Testis (tissue), 2 donors: ENCODE results near the gene BBX.

Experiments used
- POLR2A ChIP-seq: fragments of 450-650 bp; IDR thresholded peaks from one replicate; pipeline ENCODE4 v1.6.1; 2017; ENCODE audit warnings: antibody characterized with exemption, mild to moderate bottlenecking, moderate library complexity
- TF ChIP-seq, protein P1 (sequence below), 3 experiments: fragments of 450-650 bp in 2 of 3; fragments of 200-600 bp in 1 of 3; sonication (generic) in 1 of 3; IDR thresholded peaks; one replicate each; pipeline ENCODE4 v1.5.1; 2016 to 2019; ENCODE audit warnings: antibody characterized with exemption in 3 of 3, mild to moderate bottlenecking in 2 of 3, moderate library complexity in 1 of 3

DNA sequence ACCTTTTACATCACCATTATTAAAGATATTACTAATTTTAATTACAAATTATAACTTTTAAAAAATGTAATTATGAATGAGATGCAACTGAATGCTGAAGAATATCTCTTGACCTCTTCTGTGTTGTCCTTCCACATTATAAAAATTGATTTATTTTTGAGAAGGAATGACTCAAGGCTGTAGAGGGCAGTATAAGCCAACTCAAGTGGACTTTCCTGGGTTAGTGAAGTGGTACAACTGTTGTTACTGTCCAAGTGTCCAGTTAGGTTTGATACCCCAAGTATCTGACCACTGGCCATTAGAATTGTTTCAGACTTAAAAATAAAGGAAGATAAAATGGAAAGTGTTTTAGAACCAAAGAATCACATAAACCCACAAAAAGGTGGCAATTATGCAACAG is 51.9 kb downstream of the BBX start:
- TF ChIP-seq, protein P1, sequence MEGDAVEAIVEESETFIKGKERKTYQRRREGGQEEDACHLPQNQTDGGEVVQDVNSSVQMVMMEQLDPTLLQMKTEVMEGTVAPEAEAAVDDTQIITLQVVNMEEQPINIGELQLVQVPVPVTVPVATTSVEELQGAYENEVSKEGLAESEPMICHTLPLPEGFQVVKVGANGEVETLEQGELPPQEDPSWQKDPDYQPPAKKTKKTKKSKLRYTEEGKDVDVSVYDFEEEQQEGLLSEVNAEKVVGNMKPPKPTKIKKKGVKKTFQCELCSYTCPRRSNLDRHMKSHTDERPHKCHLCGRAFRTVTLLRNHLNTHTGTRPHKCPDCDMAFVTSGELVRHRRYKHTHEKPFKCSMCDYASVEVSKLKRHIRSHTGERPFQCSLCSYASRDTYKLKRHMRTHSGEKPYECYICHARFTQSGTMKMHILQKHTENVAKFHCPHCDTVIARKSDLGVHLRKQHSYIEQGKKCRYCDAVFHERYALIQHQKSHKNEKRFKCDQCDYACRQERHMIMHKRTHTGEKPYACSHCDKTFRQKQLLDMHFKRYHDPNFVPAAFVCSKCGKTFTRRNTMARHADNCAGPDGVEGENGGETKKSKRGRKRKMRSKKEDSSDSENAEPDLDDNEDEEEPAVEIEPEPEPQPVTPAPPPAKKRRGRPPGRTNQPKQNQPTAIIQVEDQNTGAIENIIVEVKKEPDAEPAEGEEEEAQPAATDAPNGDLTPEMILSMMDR (IDR thresholded peaks at IDR 0.05), result peak in 2 of 3 experiments; percentile 18 to 34
- TF ChIP-seq POLR2A, result no peak
